ENCODE data around the gene SCYL3. TPM values are rescaled to one million over a fixed set of nuclear protein-coding genes. Genes with fewer than 3 reads are reported as not detected.
"Not testable (repeated sequence)": the region's sequence is repeated elsewhere in the genome, so short reads cannot be mapped to it uniquely, and the experiment has no call there.

Gene SCYL3
- total RNA-seq, 4 donors from 2014 or later, result 17.2 to 24.0 (median 17.7) TPM

GRCh38 chr1:169918927-169919326 is 25.2 kb upstream of the SCYL3 start:
- 63 to 96% methylated on average over 1 of the region's 1 CpG for WGBS, 2 donors
- intact Hi-C loops (cut with DNase I; ENCODE audit: low total_unique reads), result no loop called here
- DNase-seq (ENCODE audit: low spot score in 2 of 2), result no peak

GRCh38 chr1:169918220-169918619 is 24.5 kb upstream of the SCYL3 start:
- intact Hi-C loops (cut with DNase I; ENCODE audit: low total_unique reads); H3K4me3 ChIP-seq (ENCODE audit: low read depth, poor library complexity, severe bottlenecking); DNase-seq (ENCODE audit: low spot score in 2 of 2): not testable (repeated sequence)
- WGBS, 2 donors, result 96 to 98% methylated on average over 9 of the region's 9 CpGs

More at GRCh38 chr1:169918927-169919326, 25.2 kb upstream of the SCYL3 start:
- TF ChIP-seq, protein P1, sequence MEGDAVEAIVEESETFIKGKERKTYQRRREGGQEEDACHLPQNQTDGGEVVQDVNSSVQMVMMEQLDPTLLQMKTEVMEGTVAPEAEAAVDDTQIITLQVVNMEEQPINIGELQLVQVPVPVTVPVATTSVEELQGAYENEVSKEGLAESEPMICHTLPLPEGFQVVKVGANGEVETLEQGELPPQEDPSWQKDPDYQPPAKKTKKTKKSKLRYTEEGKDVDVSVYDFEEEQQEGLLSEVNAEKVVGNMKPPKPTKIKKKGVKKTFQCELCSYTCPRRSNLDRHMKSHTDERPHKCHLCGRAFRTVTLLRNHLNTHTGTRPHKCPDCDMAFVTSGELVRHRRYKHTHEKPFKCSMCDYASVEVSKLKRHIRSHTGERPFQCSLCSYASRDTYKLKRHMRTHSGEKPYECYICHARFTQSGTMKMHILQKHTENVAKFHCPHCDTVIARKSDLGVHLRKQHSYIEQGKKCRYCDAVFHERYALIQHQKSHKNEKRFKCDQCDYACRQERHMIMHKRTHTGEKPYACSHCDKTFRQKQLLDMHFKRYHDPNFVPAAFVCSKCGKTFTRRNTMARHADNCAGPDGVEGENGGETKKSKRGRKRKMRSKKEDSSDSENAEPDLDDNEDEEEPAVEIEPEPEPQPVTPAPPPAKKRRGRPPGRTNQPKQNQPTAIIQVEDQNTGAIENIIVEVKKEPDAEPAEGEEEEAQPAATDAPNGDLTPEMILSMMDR (IDR thresholded peaks at IDR 0.05), result no peak
- TF ChIP-seq POLR2A (IDR thresholded peaks at IDR 0.05), result no peak
- H3K4me3 ChIP-seq (ENCODE audit: low read depth, poor library complexity, severe bottlenecking), result no peak overlapping the region

- no peak for DNase-seq (ENCODE audit: low spot score in 2 of 2)
- H3K4me3 ChIP-seq (ENCODE audit: low read depth, poor library complexity, severe bottlenecking), result no peak overlapping the region
- TF ChIP-seq, protein P1 (IDR thresholded peaks at IDR 0.05), result no peak
- no peak for TF ChIP-seq POLR2A (IDR thresholded peaks at IDR 0.05)
- intact Hi-C loops (cut with DNase I; ENCODE audit: low total_unique reads), result no loop called here
- WGBS, 2 donors, result 62 to 75% methylated on average over 15 of the region's 15 CpGs
These were observed 21.5 kb upstream of the SCYL3 start for GRCh38 chr1:169915150-169915549.

DNA sequence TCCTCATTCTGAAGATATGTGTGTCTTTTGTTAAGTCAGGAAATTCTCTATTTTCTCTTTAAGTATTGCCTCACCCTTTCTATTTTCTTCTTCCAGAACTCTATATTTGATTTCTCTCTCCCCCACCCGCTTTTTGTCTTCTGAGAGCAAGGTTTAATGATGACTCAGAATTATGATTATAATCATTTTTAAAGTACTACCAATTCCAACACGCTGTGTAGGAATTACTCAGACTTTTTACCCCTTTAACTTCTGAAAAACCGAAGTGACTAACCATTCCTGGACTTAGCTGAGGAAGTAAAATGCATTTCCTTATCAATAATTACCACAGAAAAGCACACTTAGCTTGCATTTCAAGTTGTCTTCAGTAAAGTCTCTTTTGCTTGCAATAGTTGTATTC is 20.8 kb upstream of the SCYL3 start:
- no peak for DNase-seq (ENCODE audit: low spot score in 2 of 2)
- no peak for TF ChIP-seq POLR2A (IDR thresholded peaks at IDR 0.05)
- TF ChIP-seq, protein P1 (IDR thresholded peaks at IDR 0.05), result no peak
- H3K4me3 ChIP-seq (ENCODE audit: low read depth, poor library complexity, severe bottlenecking), result no peak overlapping the region
- intact Hi-C loops (cut with DNase I; ENCODE audit: low total_unique reads), result no loop called here
- WGBS, 2 donors, result 17 to 32% methylated on average over 3 of the region's 3 CpGs

DNA sequence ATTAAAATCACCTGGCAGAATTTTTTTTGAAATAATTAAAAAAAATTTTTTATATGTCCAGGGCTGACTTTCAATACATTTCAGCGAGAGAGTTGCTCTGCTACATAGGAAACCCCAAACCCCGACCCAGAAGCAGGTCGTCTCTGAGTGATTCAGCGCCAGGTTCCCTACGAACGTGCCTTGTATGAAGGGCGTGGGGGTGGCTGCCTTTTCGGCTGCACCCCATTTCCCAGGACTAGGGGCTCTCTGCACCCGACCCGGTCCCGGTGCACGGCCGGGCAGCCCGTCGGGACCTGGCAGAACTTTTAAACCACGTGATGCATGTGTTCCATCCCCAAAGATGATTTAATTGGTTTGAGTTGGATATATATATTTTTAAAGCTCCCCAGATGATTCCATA is 15.8 kb upstream of the SCYL3 start:
- 91 to 94% methylated on average over 16 of the region's 16 CpGs for WGBS, 2 donors
- intact Hi-C loops (cut with DNase I; ENCODE audit: low total_unique reads), result no loop called here

DNA sequence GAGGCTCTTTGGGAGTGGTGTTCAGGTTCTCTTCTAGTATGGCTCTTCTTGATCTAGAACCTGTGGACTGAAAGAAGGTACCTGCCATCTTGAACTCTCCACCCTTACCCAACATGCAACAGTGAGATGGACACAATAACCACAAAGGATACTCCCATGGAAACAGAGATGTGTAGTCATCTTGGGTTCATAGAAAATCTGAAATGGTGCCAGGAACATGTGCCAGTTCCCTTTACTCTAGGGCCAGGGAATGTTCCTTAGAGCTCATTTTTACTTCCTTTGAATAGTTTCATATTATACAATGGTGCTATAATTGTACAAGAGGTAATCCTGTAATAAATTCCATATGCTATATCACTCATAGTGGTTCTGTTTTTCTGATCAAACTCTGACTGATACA is 13.2 kb upstream of the SCYL3 start:
- DNase-seq (ENCODE audit: low spot score in 2 of 2), result no peak
- no peak overlapping the region for H3K4me3 ChIP-seq (ENCODE audit: low read depth, poor library complexity, severe bottlenecking)
- intact Hi-C loops (cut with DNase I; ENCODE audit: low total_unique reads), result no loop called here
- TF ChIP-seq, protein P1 (IDR thresholded peaks at IDR 0.05), result no peak
- TF ChIP-seq POLR2A (IDR thresholded peaks at IDR 0.05), result no peak

More for the DNA sequence above, 15.8 kb upstream of the SCYL3 start:
- no peak overlapping the region for H3K4me3 ChIP-seq (ENCODE audit: low read depth, poor library complexity, severe bottlenecking)
- DNase-seq (ENCODE audit: low spot score in 2 of 2), result no peak
- no peak for TF ChIP-seq POLR2A (IDR thresholded peaks at IDR 0.05)
- TF ChIP-seq, protein P1 (IDR thresholded peaks at IDR 0.05), result no peak

Data from lower leg skin (tissue), 4 donors.